Fibroblast of skin of right quadriceps (primary cell): ENCODE data around the gene ARHGEF17.

Experiments
- DNase-seq: peaks from one replicate; pipeline ENCODE4 v3.0.0-alpha.2; 2013

The ARHGEF17 gene

DNA sequence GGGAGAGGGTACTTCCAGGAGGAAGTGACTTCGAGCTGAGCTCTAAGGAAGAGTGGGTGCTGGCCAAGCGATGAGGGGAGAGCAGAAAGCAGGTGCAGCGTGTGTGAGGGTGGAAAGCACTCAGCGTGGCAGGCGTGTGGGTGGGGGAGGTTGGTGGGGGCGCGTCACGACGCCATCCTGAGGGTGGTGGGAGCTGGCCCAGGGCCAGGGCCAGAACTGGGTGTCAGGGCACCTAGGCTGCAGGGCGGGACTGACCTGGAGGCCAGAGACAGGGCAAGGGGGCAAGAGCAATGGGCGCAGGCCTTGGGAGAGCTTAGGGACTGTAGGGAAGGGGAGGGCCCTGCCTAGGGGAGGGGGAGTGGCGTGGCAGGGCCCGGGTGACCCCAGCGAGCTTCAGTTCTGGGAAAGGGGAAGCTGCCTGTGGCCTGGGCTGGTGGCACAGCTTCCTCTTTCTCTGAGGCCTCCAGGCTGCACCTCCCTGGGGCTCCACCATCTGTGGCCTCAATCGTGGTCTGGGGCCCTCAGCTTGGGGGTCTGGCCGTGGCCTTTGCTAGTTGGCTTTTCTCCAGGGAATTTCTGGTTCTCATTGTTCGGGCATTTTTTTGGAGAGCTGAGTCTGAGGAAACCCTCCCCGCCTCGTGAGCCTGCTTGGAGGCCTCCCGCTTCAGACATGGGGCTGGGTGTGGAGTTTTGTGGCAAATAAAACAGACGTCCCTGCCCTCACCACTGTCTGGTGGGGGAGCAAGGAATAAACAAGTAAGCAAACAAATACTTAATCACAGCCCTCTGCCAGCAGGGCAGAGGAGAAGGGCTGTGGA, 77.0 kb downstream of the ARHGEF17 start:
- DNase-seq = no peak

- no peak for DNase-seq
Measured at GRCh38 chr11:73386016-73386415, 77.9 kb downstream of the ARHGEF17 start.

DNA sequence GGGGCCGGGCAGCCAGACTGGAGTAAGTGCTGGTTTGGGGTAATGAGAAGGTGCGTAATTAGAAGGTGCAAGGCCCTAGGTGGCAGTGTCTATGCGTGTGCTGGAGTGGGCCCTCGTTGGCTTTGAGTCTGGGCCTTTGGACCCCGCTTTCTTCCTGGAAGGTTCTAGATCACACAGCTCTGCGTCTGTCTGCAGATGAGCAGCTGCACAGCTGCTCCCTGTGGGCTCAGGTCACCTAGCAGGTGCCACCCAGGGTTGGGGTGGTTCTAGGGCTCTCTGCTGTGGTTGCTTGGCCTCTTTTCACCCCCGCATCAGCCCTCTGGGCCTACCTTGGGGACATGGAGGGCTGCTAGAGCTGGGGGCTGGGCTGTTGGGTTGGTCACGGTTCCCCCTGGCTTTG, 78.5 kb downstream of the ARHGEF17 start:
- DNase-seq = no peak

DNA sequence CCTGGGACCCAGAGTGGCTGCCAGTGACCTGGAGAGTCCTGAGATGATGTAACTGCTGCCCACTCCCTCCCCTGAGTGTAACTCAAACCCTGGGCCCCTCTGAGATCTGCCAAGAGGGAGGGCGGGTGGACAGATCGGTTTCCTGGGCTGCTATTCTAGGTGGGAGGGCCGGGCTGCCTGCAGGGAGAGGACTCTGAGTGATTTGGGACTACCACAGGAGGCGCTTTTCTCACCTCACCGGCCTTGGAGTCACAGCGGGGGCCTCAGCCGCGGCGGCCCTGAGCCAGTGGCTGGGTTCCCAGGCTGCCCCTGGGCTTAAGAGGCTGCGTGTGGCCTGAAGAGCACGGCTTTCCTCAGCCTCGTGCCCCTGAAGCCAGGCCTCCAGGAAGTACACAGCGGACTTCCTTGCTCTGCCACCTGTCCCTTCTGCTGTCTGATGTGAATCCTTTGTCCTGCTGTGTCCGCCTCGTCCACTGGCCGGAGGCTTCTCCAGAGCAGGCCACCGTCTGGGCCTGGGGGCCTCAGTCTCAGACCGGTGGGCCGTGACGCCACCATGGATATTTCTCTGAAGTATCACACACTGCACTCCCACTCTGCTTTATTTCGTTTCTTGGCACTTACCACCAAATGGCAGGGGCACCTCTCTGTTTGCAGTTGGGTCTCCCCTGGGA, 79.7 kb downstream of the ARHGEF17 start:
- DNase-seq = no peak

GRCh38 chr11:73388265-73389133, 80.4 kb downstream of the ARHGEF17 start:
- DNase-seq = no peak

DNA sequence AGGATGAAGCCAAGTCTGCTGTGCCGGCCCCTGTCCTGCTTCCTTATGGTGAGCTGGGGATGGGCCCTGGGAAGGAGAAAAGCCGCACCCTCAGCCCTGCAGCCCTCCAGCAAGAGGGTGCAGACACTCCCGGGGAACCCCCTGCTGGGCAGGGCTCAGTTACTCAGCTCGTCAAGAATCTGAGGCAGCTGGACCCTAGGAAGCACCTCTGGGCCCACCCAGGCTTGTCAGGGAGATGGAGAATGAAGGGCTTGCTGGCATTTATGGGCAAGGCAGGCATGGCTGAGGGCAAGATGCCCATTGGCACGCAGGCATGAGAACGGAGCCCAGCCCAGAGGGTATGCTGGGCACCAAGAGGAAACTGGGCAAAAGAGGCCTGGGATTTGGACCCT, 81.1 kb downstream of the ARHGEF17 start:
- DNase-seq = no peak

DNA sequence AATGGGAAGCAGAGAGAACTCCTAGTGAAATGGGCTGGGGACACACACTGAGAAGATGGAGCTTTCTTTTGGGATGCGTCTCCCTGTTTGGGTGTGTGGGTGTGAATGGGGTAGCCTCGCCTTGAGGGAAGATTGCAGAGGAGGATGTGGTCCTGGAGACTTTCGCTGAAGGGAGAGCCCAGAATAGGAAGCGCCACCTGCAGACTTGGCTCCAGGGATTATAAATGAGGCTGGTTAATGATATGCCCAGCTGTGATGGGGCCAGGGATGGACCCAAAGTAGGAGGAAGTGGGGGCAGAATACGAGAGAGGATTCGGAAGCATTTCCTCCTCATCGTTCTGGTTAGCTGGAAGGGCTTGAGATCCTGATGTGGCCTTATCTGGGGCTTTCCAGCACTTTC, 81.8 kb downstream of the ARHGEF17 start:
- no peak for DNase-seq

DNA sequence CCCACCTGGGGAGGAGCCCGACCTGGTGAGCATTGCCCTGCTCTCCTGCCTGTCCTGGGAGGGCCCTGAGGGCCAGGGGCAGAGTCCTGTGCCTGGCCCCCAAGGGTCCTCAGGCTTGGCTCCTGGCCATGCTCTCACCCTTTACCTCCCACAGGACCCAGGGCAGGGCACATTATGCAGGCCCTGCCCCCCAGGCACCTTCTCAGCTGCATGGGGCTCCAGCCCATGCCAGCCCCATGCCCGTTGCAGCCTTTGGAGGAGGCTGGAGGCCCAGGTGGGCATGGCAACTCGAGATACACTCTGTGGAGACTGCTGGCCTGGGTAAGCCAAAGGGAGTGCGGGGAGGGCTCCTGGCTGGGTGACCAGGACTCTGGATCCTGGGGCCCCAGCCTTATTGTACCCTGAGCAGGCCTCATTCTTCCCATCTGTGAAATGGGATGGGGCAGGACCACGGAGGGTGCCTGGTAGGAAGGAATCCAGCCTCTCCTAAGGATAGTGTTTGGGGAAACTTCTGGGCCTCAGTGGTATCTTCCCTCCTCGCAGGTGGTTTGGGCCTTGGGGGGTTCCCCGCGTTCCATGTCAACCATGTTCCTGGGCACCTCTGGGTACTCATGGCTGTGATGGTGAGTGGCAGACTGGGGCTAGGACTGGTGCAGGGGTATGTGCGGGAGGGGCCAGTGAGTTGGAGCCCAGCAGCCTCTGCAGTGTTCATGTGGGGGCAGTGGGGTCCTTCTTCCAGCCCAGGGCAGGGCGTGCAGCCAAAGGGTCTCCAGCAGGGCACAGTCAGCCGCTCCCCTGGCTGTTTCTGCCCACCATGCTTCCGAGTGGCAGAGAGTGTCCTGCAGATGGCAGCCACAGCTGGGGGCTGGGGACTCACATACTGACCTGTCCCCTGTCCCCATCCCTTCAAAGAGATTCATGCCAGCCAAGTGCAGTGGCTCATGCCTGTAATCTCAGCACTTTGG, 82.8 kb downstream of the ARHGEF17 start:
- no peak for DNase-seq

DNA sequence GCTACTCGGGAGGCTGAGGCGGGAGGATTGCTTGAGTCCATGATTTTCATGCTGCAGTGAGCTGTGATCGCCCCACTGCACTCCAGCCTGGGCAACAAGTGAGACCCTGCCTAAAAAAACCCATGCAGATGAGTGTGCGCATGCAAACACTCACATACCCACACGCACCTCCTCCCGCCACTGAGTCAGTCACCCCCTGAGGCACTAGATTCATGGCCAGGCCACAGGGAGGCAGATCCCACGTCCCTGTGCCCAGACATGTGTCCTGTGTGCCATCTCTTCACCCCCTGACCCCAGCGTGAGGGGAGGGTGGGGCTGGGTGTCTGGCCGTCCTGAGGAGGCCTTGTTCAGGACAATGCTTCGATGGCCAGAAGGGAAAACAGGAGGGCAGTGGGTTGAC, 83.6 kb downstream of the ARHGEF17 start:
- no peak for DNase-seq

DNA sequence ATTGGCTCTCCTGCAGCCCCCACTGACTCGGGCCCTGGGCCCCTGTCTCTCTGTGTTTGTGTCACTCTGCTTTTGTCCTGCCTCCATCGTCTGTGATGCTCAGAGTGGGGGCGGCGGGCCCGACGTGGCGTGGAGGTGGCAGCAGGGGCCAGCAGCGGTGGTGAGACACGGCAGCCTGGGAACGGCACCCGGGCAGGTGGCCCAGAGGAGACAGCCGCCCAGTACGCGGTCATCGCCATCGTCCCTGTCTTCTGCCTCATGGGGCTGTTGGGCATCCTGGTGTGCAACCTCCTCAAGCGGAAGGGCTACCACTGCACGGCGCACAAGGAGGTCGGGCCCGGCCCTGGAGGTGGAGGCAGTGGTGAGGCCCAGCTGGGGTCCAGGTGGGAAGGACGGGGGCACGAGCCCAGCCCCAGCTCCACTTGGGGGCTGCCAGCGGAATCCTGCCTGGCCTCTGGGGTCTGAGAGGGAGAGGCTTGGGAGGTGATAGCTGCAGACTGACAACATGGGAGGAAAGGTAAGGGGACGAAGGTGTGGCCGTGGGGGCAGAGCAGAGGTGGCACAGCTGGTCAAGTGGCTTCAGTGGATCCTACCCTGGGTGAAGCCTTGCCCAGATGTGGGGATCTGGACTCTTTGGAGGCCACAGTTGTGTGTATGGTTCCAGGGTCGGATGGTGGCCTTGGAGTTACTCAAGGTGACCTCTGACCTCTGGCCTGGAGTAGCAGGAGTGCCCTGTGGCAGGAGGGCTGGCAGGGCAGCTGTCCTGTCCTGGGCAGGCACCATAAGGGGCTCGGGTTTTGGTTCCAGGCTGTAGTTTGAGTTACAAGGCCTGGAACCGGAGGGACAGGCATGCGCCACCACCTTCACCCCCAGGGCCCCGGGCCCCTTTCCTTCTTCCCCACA, 84.3 kb downstream of the ARHGEF17 start:
- no peak for DNase-seq

- no peak for DNase-seq
Measured at GRCh38 chr11:73393011-73393380, 84.9 kb downstream of the ARHGEF17 start.

DNA sequence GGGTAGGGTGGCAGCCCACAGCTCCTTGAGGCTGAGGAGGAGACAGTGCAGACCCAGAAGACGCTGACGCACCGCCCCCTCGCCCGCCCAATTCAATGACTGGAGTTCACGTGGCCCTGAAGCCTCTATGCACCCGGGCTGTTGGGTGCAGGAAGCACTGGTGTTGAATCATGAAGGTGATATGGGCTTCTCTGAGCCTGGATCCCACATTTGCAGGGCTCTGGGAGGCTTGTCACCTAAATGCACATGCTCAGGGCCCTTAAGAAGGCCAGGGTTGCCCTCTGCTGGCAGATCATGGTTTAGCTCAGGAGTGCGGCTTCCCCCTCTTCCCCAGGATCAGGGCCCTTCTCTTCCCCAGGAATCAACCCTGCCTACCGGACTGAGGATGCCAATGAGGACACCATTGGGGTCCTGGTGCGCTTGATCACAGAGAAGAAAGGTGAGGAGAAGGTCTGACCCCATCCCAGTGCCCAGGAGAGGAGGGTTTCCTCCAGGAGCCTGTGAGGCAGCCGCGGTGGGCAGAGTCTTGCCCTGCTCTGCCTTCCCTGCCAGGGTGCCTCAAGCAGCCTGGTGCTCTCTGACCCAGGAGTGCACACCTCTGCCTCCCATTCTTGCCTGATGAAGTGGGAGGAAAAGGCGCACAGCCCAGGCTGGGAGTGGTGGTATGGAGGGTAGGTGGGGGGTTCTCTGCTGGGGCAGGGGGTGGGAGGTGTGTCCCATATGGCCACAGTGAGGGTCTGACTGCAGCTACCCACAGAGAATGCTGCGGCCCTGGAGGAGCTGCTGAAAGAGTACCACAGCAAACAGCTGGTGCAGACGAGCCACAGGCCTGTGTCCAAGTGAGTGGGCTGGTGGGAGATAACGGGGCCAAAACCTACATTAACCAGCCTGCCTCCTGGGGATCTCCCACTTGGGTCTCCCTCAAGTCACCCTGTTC, 85.7 kb downstream of the ARHGEF17 start:
- DNase-seq = peak; percentile 75

GRCh38 chr11:73394416-73395296, 86.6 kb downstream of the ARHGEF17 start:
- no peak for DNase-seq

DNA sequence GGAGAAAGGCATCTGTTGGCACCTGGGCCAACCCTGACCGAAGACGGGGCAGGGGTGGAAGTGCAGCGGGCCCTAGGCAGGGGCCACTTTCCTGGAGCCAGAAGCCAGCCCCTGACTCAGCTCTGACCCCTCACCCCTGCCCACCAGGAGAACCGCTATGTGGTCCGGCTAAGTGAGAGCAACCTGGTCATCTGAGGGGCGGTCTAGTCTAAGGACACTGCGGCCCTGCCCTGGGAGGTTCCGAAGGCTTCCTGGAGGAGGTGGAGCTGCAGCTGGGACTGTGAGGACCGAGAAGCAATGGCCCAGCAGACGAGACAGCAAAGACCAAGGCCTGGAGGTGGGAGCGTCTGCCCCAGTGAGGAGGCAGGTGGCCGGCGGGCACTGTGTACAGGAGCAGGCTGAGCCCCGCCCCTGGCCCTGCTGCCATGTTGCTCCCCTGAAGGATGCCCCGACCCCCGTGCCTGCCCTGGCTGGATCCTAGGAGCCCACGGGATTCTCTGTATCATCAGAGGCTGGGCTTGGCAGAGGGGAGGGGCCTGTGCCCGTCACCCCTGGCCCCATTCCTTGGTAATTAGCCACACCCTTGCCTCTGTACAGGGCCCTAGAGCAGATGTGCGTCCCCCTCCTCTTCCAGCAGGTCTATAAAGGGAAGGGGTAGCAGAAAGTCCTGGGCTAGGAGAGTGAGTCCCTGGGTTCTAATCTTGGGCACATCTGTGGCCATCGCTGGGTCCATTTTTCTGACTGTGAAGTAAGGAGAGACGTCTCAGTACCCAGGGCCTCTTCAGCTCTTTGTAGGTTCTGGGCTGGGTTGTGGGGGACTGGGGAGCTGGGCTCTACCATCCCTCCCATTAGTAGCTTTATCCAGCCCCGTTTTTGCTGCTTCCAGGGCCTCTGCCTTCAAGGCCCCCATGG, 87.5 kb downstream of the ARHGEF17 start:
- DNase-seq = no peak

DNA sequence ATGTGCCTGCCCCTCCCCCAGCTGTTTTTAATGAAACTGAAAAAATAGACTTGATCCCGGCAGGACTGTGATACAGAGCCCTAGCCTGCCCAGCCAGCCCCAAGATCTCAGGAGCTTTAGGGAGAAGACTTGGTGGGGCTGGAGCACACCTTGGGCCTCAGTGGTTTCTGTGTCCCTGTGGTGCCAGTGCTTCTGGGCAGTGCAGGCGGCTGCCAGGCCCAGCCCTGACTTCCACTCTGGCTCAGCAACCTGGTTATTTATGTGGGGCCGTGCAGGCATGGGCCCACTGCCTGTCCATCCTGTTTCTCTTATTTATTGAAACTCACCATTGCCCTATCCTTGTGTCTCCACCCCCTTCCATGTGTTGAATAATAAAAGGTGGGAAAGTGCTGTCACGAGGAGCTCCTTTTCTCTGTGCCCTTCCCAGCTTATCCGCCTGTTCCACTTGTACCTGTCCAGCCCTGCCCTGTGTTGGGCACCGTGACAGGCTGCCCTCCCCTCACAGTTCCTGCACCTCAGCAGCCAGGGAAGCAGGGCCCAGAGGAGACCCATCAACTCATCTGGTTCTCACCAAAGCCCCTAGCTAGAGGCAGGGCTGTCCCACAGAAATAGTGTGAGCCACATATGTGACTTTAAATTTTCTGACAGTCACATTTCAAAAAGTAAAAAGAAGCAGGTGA, 88.3 kb downstream of the ARHGEF17 start:
- no peak for DNase-seq

DNA sequence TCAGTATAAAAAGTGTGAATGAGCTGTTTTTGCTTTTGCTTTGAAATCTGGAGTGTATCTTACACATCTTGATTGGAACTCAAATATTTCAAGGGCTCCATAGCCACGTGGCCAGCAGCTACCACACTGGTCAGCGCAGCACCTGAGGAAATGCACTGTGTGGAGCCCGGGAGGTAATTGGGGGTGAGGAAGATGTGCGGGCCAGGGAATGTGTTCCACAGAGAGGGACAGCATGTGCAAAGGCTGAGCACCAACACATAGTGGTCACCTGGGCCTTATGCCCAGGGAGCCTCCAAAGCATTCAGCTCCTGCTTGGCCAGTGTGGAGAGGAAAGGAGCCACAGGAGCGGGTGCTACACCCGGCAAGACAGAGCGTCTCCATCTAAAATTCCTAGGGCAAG, 88.9 kb downstream of the ARHGEF17 start:
- no peak for DNase-seq

DNA sequence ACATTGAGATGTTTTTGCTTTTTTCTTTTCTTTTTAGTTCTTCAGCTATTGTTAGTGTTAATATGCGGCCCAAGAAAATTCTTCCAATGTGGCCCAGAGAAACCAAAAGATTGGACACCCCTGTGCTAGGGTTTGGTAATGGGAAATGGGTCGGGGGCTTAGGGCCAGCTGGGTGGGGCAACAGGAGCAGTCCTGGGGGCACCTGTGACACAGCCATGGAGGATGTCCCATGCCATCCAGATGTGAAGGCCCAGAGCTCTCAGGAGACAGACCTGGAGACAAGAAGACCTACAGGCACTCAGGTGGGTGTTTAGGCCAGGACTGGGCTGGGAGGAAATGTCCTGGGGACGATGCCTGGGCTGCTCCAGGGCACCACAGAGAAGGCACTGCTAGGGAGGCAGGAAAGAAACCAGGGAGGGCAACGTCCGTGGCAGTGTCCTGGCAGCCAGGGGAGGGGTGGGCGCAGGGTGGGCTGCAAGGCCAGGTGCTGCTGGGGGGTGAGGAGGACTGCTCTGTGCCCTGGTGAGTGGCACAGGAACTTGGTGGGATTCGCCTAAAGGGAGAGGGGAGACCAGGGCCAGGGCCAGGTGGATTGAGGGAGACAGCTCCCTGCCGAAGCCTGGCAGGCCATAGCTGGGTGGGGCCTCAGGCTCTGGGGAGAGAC, 89.5 kb downstream of the ARHGEF17 start:
- DNase-seq = no peak
